Endothelial cell of hepatic sinusoid (primary cell): ENCODE results near the gene CEBPE.

Source experiments
- in situ Hi-C: cut with HindIII; loops from 2 replicates; pipeline ENCODE4 v1.10.0; 2017; ENCODE audit warnings: low sequenced_read_pairs

The CEBPE gene

GRCh38 chr14:23145794-23146350, 26.8 kb upstream of the CEBPE start:
- in situ Hi-C loops: no loop called here

GRCh38 chr14:23143911-23144310, 24.9 kb upstream of the CEBPE start:
- in situ Hi-C loops: no loop called here

- in situ Hi-C loops: no loop called here
Observed at GRCh38 chr14:23142826-23143225, 23.8 kb upstream of the CEBPE start.

GRCh38 chr14:23141706-23142444, 22.8 kb upstream of the CEBPE start:
- in situ Hi-C loops: no loop called here

- in situ Hi-C loops: no loop called here
Observed at GRCh38 chr14:23140371-23140770, 21.3 kb upstream of the CEBPE start.

- in situ Hi-C loops: no loop called here
Observed at GRCh38 chr14:23139874-23140273, 20.8 kb upstream of the CEBPE start.

GRCh38 chr14:23137813-23138535, 18.9 kb upstream of the CEBPE start:
- in situ Hi-C loops: no loop called here

GRCh38 chr14:23137192-23137812, 18.2 kb upstream of the CEBPE start:
- in situ Hi-C loops: no loop called here

GRCh38 chr14:23136566-23137133, 17.6 kb upstream of the CEBPE start:
- in situ Hi-C loops: no loop called here

GRCh38 chr14:23132970-23133369, 13.9 kb upstream of the CEBPE start:
- in situ Hi-C loops: no loop called here

GRCh38 chr14:23131482-23131881, 12.4 kb upstream of the CEBPE start:
- in situ Hi-C loops: no loop called here

- in situ Hi-C loops: no loop called here
Observed at GRCh38 chr14:23130871-23131270, 11.8 kb upstream of the CEBPE start.

GRCh38 chr14:23129759-23130316, 10.8 kb upstream of the CEBPE start:
- in situ Hi-C loops: loop anchor here (5.0 kb wide), 1 partner anchor 32 kb away; no protein-coding TSS in a partner anchor

GRCh38 chr14:23128969-23129758, 10.1 kb upstream of the CEBPE start:
- in situ Hi-C loops: loop anchor here (5.0 kb wide), 1 partner anchor 33 kb away; no protein-coding TSS in a partner anchor

GRCh38 chr14:23127861-23128260, 8.8 kb upstream of the CEBPE start:
- in situ Hi-C loops: loop anchor here (5.0 kb wide), 1 partner anchor 34 kb away; no protein-coding TSS in a partner anchor

GRCh38 chr14:23126548-23127278, 7.7 kb upstream of the CEBPE start:
- in situ Hi-C loops: loop anchor here (5.0 kb wide), 1 partner anchor 36 kb away; no protein-coding TSS in a partner anchor

GRCh38 chr14:23125933-23126524, 7.0 kb upstream of the CEBPE start:
- in situ Hi-C loops: loop anchor here (5.0 kb wide), 1 partner anchor 36 kb away; no protein-coding TSS in a partner anchor

- in situ Hi-C loops: loop anchor here (5.0 kb wide), 1 partner anchor 37 kb away; no protein-coding TSS in a partner anchor
Observed at GRCh38 chr14:23125011-23125410, 6.0 kb upstream of the CEBPE start.
